Hematopoietic multipotent progenitor cell (in vitro differentiated cells): ENCODE results near the gene PAK6. TPM values are rescaled to one million over a fixed set of nuclear protein-coding genes. Genes with fewer than 3 reads are reported as not detected.

Experiments used
- DNase-seq, 3 donors: peaks; one replicate each; pipeline ENCODE4 v3.0.0-alpha.2; 2011 to 2015; ENCODE audit warnings: low read depth in 2 of 3, low spot score in 2 of 3
- total RNA-seq: library from RNA; depleted of rRNA; stranded (reverse); fragments of >200 nt; gene quantifications from one replicate; pipeline ENCODE4 v1.2.3, GENCODE V29; 2012

Gene PAK6
- total RNA-seq, 1 donor: 1.3 TPM

DNA sequence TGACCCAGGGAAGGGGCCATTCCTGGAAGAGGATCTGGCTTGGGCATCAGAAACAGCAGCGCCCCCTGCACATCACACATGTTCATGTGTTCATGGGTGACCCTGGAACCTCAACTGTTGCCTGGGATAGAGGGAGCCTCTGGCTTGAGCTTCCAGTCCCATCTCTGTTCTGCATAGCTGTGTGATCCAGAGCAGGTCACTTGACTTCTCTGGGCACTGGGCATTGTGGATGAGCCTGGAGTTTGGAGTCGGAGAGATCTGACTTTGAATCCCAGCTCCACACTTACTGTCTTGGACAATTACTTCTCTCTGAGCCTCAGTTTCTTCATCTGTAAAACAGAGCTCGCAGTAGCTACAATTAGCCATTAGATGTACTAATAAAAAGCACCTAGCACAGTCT, 15.6 kb downstream of the PAK6 start:
- no peak for DNase-seq

DNA sequence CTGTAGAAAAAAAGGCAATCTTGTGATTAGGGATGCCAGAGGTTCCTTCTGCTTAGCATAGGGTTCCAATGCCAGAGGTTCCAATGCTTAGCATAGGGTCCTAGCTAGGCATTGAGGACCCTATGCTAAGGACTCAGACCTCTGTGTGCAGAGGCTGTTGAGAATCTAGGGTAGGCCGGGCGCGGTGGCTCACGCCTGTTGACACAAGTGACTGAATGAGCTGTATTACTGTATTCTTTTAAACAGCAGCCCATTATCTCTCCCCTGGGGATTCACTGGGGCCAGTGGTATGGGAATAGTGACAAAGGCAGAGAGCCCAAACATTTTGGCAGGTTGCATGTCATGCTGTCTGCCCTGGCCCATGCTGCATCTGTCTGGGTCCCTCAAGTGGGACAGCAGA, 16.2 kb downstream of the PAK6 start:
- DNase-seq: no peak

DNA sequence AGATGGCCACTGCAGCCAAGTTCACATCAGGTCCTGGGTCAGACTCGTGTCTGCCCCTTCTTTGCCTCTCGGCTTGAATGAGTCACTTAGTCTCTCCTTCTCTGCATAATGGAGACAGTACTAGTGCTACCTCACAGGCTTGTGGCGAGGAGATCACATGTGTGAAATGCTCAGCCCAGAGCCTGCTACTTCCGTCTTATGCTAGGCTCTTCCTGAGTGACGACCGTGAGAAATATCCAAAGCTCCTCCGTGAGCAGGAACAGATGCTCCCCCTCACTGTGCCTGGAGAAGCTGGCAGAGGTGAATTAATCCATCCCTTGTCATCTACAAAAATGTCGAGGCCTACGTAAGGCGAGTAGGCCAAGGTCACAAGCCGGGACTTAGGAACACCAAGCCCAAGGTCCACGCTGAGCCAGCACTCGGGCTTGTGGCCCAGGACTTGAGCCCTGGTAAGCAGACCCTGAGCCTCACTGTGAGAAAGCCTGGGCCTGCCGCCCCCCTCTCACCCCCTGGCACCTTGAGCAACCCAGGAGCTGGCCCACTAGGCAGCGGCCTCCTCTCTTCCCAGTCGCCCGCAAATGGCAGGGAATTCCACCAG, 17.9 kb downstream of the PAK6 start:
- no peak for DNase-seq

GRCh38 chr15:40257656-40258450, 19.0 kb downstream of the PAK6 start:
- DNase-seq: no peak

- DNase-seq: no peak
Measured at GRCh38 chr15:40258544-40258943, 19.7 kb downstream of the PAK6 start.

GRCh38 chr15:40259021-40259420, 20.2 kb downstream of the PAK6 start:
- DNase-seq: no peak

DNA sequence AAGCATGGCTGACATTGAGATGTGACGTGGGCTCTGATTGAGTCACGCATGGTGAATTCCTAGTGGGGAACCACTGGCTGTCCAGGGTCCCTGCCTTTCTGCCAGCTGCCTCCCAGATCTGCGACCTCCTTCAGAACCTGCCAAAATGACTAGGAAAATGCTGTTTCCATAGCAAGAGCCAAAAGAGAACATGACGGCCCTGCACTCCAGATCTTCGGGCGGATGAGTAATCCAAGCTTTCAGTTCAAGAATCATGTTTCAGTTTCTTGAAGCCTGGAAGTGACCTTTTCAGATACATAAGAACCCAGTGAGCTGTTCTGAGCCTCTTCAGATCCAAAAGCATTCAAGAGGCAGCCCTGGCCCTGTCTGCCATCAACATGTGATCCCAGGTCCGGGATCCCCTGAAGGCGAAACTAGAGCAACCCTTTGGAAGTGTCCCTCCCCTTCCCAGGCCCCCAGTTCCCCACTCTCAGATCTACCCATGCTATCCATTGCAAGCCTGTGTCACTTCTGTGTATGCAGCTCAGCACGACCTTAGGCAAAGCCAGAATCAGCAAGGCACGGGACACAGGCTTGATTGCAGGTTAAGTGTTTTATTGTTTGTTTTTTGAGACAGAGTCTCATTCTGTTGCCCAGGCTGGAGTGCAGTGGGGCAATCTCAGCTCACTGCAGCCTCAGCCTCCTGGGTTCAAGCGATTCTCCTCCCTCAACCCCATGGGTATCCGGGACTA, 24.3 kb downstream of the PAK6 start:
- DNase-seq: no peak

- no peak for DNase-seq
Measured at GRCh38 chr15:40264321-40265153, 25.7 kb downstream of the PAK6 start.

GRCh38 chr15:40265355-40265754, 26.5 kb downstream of the PAK6 start:
- DNase-seq: no peak

DNA sequence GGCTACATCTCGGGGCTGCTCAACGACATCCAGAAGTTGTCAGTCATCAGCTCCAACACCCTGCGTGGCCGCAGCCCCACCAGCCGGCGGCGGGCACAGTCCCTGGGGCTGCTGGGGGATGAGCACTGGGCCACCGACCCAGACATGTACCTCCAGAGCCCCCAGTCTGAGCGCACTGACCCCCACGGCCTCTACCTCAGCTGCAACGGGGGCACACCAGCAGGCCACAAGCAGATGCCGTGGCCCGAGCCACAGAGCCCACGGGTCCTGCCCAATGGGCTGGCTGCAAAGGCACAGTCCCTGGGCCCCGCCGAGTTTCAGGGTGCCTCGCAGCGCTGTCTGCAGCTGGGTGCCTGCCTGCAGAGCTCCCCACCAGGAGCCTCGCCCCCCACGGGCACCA, 27.0 kb downstream of the PAK6 start:
- DNase-seq: no peak

- DNase-seq: no peak
Measured at GRCh38 chr15:40266828-40267304, 28.0 kb downstream of the PAK6 start.

GRCh38 chr15:40267670-40268069, 28.8 kb downstream of the PAK6 start:
- no peak for DNase-seq

DNA sequence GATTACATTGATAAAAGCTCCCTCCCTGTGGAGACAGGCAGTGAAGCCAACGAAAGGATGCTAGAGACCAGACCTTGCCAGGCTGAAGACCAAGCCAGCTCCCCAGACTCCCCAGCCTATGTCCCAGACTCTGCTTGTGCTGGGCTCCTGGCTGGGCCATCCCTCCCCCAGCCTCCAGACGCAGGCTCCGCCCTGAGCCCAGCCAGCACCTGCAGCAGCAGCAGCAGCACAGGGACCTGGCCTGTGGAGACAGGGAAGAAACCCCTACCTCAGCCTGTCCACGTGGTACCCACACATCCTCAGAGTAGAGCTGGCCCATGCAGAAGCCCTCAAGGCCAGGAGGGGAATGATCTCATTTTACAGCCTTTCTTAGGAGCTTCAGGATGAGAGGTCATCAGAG, 30.7 kb downstream of the PAK6 start:
- DNase-seq: no peak

DNA sequence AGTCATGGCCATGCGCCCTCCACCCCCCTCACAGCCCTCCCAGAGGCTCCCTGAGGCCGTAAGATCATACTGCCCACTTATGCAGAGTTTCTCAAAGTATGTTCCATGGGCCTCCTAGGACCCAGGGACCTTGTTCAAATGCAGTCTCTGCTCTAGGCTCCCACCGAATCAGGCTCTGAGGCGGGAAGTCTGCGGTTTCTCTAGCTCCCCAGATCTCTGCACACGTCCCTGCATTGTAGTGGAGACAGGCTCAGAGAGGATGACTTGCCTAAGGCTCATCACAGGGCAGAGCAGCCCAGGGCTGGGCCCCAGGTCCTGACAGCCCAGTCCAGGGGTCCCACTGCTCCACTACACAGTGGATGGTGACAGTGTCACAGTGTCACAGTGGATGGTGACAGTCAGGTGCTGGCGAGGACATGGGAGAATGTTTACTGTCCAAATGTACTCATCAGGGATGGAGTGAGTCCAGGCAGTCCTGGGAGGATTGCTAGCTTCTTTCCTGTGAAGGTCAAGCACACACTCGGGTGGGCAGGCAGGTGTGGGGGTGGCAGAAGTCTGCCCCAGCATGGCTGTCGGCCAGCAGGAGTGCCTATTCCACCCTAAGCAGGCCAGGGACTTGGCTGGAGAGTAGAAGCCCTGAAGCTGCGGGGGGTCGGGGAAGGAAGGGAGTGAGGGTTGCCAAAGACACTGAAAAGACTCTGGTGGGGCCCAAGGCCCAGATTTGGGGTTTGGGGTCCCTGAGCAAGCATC, 31.6 kb downstream of the PAK6 start:
- DNase-seq: no peak

DNA sequence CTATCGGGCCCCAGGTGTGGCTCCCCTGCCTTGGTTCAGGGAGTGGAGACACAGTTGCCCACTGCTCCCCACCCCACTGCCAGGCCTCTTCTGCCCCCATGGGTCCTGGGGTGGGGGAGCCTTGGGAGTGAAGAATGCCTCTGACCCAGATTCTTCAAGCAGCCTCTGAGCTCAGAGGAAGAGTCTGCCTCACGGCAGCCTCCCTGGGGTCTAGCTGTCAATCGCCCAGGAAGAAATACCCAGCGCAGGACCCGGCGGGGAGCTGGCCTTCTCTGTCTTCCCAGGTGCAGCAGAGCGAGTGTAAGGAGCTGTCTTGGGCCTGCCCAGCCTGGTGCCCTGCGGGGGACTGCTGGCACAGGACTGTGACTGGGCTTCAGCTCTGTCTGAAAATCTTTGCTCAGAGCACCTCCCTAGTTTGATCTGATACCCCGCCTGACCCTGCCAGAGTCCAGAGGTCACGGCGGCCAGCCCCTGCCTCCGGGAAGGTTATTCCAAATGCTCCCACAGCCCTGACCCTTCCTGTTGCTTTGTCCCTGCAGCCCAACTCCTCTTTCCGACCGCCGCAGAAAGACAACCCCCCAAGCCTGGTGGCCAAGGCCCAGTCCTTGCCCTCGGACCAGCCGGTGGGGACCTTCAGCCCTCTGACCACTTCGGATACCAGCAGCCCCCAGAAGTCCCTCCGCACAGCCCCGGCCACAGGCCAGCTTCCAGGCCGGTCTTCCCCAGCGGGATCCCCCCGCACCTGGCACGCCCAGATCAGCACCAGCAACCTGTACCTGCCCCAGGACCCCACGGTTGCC, 33.0 kb downstream of the PAK6 start:
- DNase-seq: no peak

DNA sequence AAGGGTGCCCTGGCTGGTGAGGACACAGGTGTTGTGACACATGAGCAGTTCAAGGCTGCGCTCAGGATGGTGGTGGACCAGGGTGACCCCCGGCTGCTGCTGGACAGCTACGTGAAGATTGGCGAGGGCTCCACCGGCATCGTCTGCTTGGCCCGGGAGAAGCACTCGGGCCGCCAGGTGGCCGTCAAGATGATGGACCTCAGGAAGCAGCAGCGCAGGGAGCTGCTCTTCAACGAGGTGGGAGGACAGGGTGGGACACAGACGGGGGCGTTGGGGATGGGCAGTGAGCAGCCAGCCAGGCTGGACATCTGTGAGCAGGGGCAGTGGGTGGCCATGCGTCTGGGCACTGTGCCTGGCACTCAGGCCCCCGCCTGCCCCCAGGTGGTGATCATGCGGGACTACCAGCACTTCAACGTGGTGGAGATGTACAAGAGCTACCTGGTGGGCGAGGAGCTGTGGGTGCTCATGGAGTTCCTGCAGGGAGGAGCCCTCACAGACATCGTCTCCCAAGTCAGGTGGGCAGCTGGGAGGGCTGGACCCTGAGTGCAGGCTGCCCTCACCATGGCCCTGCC, 33.7 kb downstream of the PAK6 start:
- no peak for DNase-seq

DNA sequence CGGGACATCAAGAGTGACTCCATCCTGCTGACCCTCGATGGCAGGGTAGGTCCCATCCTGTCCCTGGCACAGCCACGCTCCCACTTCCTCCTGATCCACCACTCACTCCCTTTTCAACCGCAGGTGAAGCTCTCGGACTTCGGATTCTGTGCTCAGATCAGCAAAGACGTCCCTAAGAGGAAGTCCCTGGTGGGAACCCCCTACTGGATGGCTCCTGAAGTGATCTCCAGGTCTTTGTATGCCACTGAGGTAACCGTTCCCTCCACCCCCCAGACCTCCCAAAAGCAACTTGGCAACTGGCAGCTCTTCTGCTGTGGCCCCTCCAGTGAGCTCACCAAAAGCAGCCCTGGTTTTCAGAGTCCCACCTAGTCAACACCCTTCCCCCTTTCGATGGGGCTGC, 34.6 kb downstream of the PAK6 start:
- DNase-seq: no peak

DNA sequence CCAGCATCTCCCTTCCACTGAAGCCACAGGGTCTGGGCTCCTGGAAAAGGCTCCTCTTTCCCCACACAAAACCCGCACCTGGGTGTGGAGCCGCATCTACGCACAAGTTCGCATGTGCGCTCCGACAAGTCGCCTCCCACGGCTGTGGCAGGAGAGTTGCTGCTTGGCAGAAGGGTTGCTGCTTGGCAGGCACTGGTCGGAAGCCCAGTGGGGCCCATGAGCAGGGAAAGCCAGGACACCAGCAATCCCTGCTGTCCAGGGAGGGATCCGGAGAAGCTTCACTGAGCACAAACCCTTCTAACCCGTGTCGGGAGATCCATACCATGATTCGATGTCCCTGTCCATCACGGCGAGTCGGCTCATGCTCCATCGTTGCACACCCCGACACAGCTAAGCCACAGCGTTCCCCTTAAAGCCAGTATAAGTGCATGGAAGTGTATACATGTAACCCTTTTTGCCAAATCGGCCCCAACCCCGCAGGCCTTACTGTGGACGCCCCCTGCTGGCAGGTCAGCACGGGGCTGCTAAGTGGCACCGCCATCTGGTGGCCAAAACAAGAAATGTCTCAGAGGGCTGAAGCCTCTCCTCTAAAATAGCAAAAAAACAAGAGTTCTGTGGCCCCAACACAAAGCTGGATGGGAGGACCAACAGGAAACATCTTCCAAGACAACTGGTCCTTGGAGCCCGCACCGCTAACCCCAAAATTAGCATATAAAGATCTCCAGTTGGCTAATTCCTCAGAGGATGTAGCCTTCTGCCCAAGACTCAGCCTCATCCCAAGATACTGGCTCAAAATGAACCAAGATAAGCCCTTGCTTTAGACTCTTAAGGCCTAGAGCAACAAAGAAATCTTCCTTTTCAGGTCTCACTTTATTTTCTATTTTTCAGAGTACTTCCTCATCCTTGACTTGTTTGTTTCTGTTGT, 35.7 kb downstream of the PAK6 start:
- peak; percentile 82 to 90 (median 86) for DNase-seq
